CD4-positive, alpha-beta memory T cell (primary cell): Measurements from ENCODE around the gene TM4SF1. TPM values are rescaled to one million over a fixed set of nuclear protein-coding genes. Genes with fewer than 3 reads are reported as not detected.
A peak's percentile ranks its signal among the peaks of the same experiment; 100 is the strongest.

Source experiments
- CTCF ChIA-PET: fragments of 350-600 bp; sonication (Branson Sonifier 250); formaldehyde crosslinking; loops from one replicate; lab custom pipeline; 2021; ENCODE audit warnings: inconsistent platforms; ENCODE audit not compliant: partially characterized antibody; lab: Charles Lee
- POLR2A ChIA-PET: fragments of 350-600 bp; sonication (Branson Sonifier 250); formaldehyde crosslinking; loops from one replicate; lab custom pipeline; 2021; ENCODE audit not compliant: partially characterized antibody; lab: Charles Lee
- DNase-seq, 5 donors: peaks; one replicate each; pipeline versions ENCODE4 v3.0.0 to v3.0.0-alpha.2; 2020 to 2022; ENCODE audit warnings: mixed read lengths in 1 of 5
- H3K27ac ChIP-seq: one replicate; pipeline ENCODE4 v1.7.0; 2013; ENCODE audit warnings: low read depth, low read length
- H3K27me3 ChIP-seq: 2 replicates; pipeline ENCODE4 v1.7.0; 2013; ENCODE audit warnings: mild to moderate bottlenecking, low read length, moderate library complexity; ENCODE audit not compliant: insufficient read depth
- H3K36me3 ChIP-seq: 2 replicates; pipeline ENCODE4 v1.7.0; 2013; ENCODE audit warnings: mild to moderate bottlenecking, low read length, moderate library complexity; ENCODE audit not compliant: insufficient read depth
- H3K4me1 ChIP-seq: 2 replicates; pipeline ENCODE4 v1.7.0; 2013; ENCODE audit warnings: mild to moderate bottlenecking, low read length, moderate library complexity; ENCODE audit not compliant: insufficient read depth
- H3K4me3 ChIP-seq, 2 donors: one replicate each; pipeline ENCODE4 v1.7.0; 2013; ENCODE audit warnings: low read length in 2 of 2, mild to moderate bottlenecking in 1 of 2
- H3K9me3 ChIP-seq, 2 donors: one replicate each; pipeline ENCODE4 v1.7.0; 2013; ENCODE audit warnings: low read length in 2 of 2, control low read depth in 1 of 2; ENCODE audit not compliant: control insufficient read depth in 1 of 2
- H3K27ac Mint-ChIP-seq, 7 donors: one replicate each; pipeline ENCODE4 v1.8.0; 2020 to 2021; ENCODE audit warnings: mixed read lengths in 7 of 7, mild to moderate bottlenecking in 6 of 7, inconsistent platforms in 3 of 7, moderate library complexity in 3 of 7
- H3K27me3 Mint-ChIP-seq, 2 donors: one replicate each; pipeline ENCODE4 v1.8.0; 2020 to 2021; ENCODE audit warnings: mixed read lengths in 2 of 2
- H3K36me3 Mint-ChIP-seq, 2 donors: one replicate each; pipeline ENCODE4 v1.8.0; 2020 to 2021; ENCODE audit warnings: mixed read lengths in 2 of 2, inconsistent platforms in 1 of 2, mild to moderate bottlenecking in 1 of 2
- H3K4me1 Mint-ChIP-seq, 4 donors: one replicate each; pipeline ENCODE4 v1.8.0; 2020 to 2021; ENCODE audit warnings: mixed read lengths in 4 of 4, mild to moderate bottlenecking in 1 of 4
- H3K4me3 Mint-ChIP-seq, 8 donors: one replicate each; pipeline ENCODE4 v1.8.0; 2020 to 2021; ENCODE audit warnings: mixed read lengths in 8 of 8, mild to moderate bottlenecking in 7 of 8, moderate library complexity in 6 of 8, inconsistent platforms in 3 of 8
- H3K9me3 Mint-ChIP-seq, 8 donors: one replicate each; pipeline ENCODE4 v1.8.0; 2020 to 2021; ENCODE audit warnings: mixed read lengths in 8 of 8, mild to moderate bottlenecking in 5 of 8, inconsistent platforms in 3 of 8, moderate library complexity in 1 of 8
- intact Hi-C: fragments of 100-400 bp; cut with micrococcal nuclease; formaldehyde crosslinking; loops from one replicate; pipeline ENCODE4 v1.15.1; 2023
- polyA plus RNA-seq, 2 donors: library from polyadenylated mRNA; unstranded; fragments of 300-500 nt; fragmentation: Illumina TruSeq; gene quantifications; one replicate each; pipeline ENCODE4 v1.2.3, GENCODE V29; 2021
- total RNA-seq, 2 experiments: library from RNA; stranded (reverse); gene quantifications; one replicate each; pipeline ENCODE4 v1.2.3, GENCODE V29; 2021

Gene TM4SF1
- total RNA-seq: not detected
- polyA plus RNA-seq: not detected

DNA sequence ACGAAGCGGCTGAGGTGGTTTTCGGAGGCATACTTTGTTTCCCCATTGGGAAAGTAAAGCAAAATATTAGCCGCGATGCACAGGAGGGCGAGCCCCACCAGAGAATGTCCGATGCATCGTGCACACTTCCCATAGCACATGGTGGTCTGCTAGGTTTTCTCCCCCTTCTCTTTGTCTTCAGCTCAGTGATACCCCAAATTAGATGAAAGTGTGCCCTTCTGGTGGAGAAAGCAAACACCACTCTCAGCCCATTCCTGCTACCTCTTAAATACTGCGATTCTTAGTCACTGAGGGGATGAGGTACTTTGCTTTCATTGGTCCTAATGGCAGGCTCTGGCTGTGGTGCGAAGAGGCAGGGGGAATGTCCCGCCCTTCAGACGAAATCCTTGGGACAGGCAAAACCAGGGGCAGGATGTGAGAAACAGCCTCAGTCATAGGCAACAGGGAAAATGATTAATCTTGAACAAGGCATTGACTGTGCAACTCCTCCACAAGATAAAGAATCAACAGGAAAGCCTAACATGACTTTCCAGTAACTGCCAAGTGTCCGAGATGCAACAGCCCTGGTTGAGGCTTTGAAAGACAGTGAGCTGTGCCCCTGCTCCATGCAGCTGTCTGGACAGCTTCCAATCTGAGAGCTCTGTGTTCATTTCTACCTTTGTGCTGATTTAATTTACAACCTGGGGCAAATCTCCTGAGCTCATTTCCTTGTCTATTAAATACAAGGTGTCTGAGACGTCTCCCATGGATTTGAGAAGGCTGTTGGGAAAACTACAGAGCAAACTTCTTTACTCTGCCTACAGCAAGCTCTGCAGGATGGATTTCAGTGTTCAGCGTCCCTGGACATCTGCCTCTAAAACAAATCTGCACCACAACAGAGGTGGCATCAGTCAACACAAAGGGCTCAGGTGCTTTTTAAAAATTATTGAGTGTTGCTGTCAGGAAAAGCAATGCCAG lies at the start of gene TM4SF1:
Gene TM4SF1, minus strand, starts transcription at position 242 of the 957 bp plus-strand sequence. Its CDS starts 102 bp downstream, at position 140.
- ChIA-PET CTCF (no interaction called here), POLR2A (no interaction called here)
- Mint-ChIP-seq H3K27me3 (peaks cover under 1 to 11% of the 10 kb centered on the region in 2 donors), H3K4me1 (peaks cover 0 to 4% (median 0%) of the 10 kb centered on the region in 4 donors), H3K36me3 (no peaks in the 10 kb centered on the region), H3K9me3 (peaks cover 0 to 3% (median 0%) of the 10 kb centered on the region in 8 donors), H3K4me3 (peak within 1 kb of the TSS in 3 of 8 donors; percentile 4 to 48 (median 40)), H3K27ac (no peak within 1 kb of the TSS)
- Histone ChIP-seq H3K4me1 (no peaks in the 10 kb centered on the region), H3K36me3 (no peaks in the 10 kb centered on the region), H3K9me3 (no peaks in the 10 kb centered on the region), H3K4me3 (no peak within 1 kb of the TSS), H3K27me3 (no peaks in the 10 kb centered on the region), H3K27ac (no peak within 1 kb of the TSS)
- DNase-seq: no peak
- intact Hi-C loops: no loop called here

DNA sequence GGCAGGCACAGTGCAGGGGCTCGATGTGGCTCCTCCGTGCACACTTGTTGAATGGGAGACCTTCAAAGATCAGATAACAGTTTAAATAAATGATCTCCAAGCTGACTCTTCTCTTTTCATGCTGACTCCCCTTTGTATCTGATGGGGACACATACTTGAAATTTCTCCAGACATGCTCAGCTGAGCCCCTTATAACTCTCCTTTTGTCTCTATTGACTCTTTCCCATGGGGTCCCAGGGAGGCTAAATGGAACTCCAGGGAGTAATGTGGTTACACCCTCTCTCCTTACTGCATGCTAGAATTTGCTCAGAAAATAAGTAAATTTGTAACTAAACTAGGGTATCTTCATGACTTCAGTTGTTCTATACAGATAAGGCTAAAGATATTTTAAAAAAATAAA lies 48.9 kb upstream of the TM4SF1 start:
- ChIA-PET POLR2A (interaction anchor here (0.8 kb wide), 1 partner anchor 9 kb away, joined by 4 read pairs; no protein-coding TSS in a partner anchor), CTCF (no interaction called here)
- H3K4me1 Mint-ChIP-seq: no peaks in the 10 kb centered on the region
- no peaks in the 10 kb centered on the region for H3K27me3 ChIP-seq
- H3K4me3 Mint-ChIP-seq: no peak overlapping the region
- H3K36me3 Mint-ChIP-seq: no peaks in the 10 kb centered on the region
- H3K9me3 Mint-ChIP-seq: no peaks in the 10 kb centered on the region
- H3K27me3 Mint-ChIP-seq: peaks cover 10 to 11% of the 10 kb centered on the region in 2 donors
- H3K27ac Mint-ChIP-seq: no peak overlapping the region
- H3K4me1 ChIP-seq: no peaks in the 10 kb centered on the region
- DNase-seq: no peak
- intact Hi-C loops: no loop called here
- no peaks in the 10 kb centered on the region for H3K9me3 ChIP-seq
- no peaks in the 10 kb centered on the region for H3K36me3 ChIP-seq
- no peak overlapping the region for H3K27ac ChIP-seq
- no peak overlapping the region for H3K4me3 ChIP-seq

DNA sequence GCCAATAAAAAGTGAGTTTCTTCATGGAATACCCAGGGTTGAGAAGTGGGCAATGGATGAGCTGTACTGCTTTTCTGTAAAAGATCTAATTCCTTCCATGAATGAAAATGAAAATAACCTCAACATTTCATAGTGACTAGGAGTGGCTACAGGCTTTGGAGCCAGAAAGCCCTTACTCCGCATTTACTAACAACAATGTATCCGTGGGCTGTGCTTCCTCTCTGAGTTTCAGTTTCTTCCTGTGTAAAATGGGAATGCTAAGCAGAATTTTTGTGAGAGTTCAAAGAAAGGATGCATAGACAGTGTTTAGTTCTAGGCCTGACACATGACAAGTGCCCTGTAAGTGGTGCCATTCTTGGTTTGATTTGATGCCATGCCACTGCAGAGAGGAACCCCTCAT lies 47.5 kb upstream of the TM4SF1 start:
- Histone ChIP-seq H3K4me1 (no peaks in the 10 kb centered on the region), H3K27ac (no peak overlapping the region), H3K27me3 (no peaks in the 10 kb centered on the region), H3K9me3 (no peaks in the 10 kb centered on the region), H3K36me3 (no peaks in the 10 kb centered on the region), H3K4me3 (no peak overlapping the region)
- Mint-ChIP-seq H3K27me3 (peaks cover 8 to 11% of the 10 kb centered on the region in 2 donors), H3K27ac (no peak overlapping the region), H3K9me3 (no peaks in the 10 kb centered on the region), H3K4me1 (no peaks in the 10 kb centered on the region), H3K4me3 (no peak overlapping the region), H3K36me3 (no peaks in the 10 kb centered on the region)
- ChIA-PET CTCF (no interaction called here), POLR2A (no interaction called here)
- intact Hi-C loops: no loop called here
- DNase-seq: no peak

DNA sequence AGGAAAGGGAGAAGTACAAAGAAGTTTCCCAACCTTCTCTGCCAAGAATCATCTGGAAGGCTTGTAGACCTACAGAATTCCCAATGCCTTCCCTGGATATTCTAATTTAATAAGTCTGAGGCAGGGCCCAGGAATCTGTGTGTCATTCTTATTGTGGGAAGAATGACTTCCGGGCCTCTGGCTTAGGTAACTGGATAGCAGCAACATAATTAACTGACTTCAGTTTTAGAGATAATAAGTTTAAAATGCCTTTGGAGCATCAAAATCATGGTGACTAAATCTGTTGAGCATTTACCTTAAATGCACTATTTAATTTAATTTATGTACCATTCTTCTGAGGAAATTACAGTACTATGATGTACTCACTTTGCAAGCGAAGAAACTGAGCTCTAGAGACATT lies 44.3 kb upstream of the TM4SF1 start:
- H3K27me3 ChIP-seq: peaks cover 3% of the 10 kb centered on the region
- Mint-ChIP-seq H3K4me3 (no peak overlapping the region), H3K27me3 (peaks cover 2 to 6% of the 10 kb centered on the region in 2 donors), H3K36me3 (no peaks in the 10 kb centered on the region), H3K9me3 (no peaks in the 10 kb centered on the region), H3K27ac (no peak overlapping the region), H3K4me1 (peaks cover 0 to 3% (median under 1%) of the 10 kb centered on the region in 4 donors)
- no peak for DNase-seq
- no peak overlapping the region for H3K27ac ChIP-seq
- CTCF ChIA-PET: no interaction called here
- intact Hi-C loops: no loop called here
- no peaks in the 10 kb centered on the region for H3K36me3 ChIP-seq
- H3K4me3 ChIP-seq: no peak overlapping the region
- POLR2A ChIA-PET: interaction anchor here (0.7 kb wide), 1 partner anchor 1146 kb away, joined by 3 read pairs; no protein-coding TSS in a partner anchor
- no peaks in the 10 kb centered on the region for H3K9me3 ChIP-seq
- H3K4me1 ChIP-seq: no peaks in the 10 kb centered on the region

DNA sequence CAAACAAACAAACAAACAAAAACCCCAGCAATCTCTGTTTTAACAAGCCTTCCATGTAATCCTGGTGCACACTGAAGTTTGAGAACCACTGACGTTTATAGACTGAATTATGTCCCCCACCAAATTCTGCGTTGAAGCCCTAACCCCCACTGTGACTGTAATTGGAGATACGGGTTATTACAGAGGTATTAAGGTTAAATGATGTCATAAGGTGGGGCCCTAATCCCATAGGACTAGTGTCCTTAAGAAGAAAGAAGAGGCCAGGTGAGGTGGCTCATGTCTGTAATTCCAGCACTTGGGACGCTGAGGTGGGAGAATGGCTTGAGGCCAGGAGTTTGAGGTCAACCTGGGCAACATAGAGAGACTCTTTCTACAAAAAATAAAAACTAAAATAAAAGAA lies 42.4 kb upstream of the TM4SF1 start:
- CTCF ChIA-PET: no interaction called here
- intact Hi-C loops: no loop called here

DNA sequence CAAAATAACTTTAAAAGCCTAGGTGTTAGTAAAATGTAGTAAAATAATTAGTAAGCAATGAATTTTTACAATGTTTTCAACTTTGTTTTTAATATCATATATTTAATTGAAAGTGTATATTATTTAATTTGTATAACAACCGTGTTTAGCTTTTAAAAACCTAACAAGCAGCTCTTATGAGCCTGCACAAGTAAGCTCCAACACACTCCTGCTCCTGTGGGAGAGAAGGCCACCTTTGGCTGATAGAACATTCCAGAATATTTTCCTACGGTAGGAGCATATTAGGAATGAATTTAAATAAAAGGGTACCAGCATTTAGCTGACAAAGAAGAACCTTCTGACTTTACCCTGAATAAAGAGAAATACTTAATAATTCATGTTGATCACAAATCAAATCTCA lies 40.3 kb upstream of the TM4SF1 start:
- Mint-ChIP-seq H3K36me3 (no peaks in the 10 kb centered on the region), H3K4me1 (peaks cover 0 to 3% (median under 1%) of the 10 kb centered on the region in 4 donors), H3K27ac (no peak overlapping the region), H3K9me3 (no peaks in the 10 kb centered on the region), H3K4me3 (no peak overlapping the region), H3K27me3 (peaks cover 9 to 11% of the 10 kb centered on the region in 2 donors)
- no peaks in the 10 kb centered on the region for H3K9me3 ChIP-seq
- no peak for DNase-seq
- H3K4me1 ChIP-seq: no peaks in the 10 kb centered on the region
- intact Hi-C loops: no loop called here
- peaks cover 3% of the 10 kb centered on the region for H3K27me3 ChIP-seq
- ChIA-PET POLR2A (interaction anchor here (0.6 kb wide), 1 partner anchor 9 kb away, joined by 4 read pairs; no protein-coding TSS in a partner anchor), CTCF (no interaction called here)
- no peak overlapping the region for H3K4me3 ChIP-seq
- no peak overlapping the region for H3K27ac ChIP-seq
- H3K36me3 ChIP-seq: no peaks in the 10 kb centered on the region

More for the DNA sequence above, 42.4 kb upstream of the TM4SF1 start:
- Mint-ChIP-seq H3K27ac (no peak overlapping the region), H3K4me1 (peaks cover 0 to 3% (median under 1%) of the 10 kb centered on the region in 4 donors), H3K36me3 (no peaks in the 10 kb centered on the region), H3K9me3 (no peaks in the 10 kb centered on the region), H3K27me3 (peaks cover 8 to 9% of the 10 kb centered on the region in 2 donors), H3K4me3 (no peak overlapping the region)
- Histone ChIP-seq H3K27ac (no peak overlapping the region), H3K9me3 (no peaks in the 10 kb centered on the region), H3K36me3 (no peaks in the 10 kb centered on the region), H3K4me1 (no peaks in the 10 kb centered on the region), H3K27me3 (peaks cover 3% of the 10 kb centered on the region), H3K4me3 (no peak overlapping the region)
- POLR2A ChIA-PET: no interaction called here
- no peak for DNase-seq

- Mint-ChIP-seq H3K27me3 (peaks cover 9 to 10% of the 10 kb centered on the region in 2 donors), H3K36me3 (no peaks in the 10 kb centered on the region), H3K4me3 (no peak overlapping the region), H3K27ac (no peak overlapping the region), H3K4me1 (peaks cover 0 to 3% (median under 1%) of the 10 kb centered on the region in 4 donors), H3K9me3 (no peaks in the 10 kb centered on the region)
- Histone ChIP-seq H3K36me3 (no peaks in the 10 kb centered on the region), H3K4me1 (no peaks in the 10 kb centered on the region), H3K4me3 (no peak overlapping the region), H3K9me3 (no peaks in the 10 kb centered on the region), H3K27me3 (peaks cover 3% of the 10 kb centered on the region), H3K27ac (no peak overlapping the region)
- DNase-seq: no peak
- CTCF ChIA-PET: no interaction called here
- intact Hi-C loops: no loop called here
- POLR2A ChIA-PET: no interaction called here
Observed at GRCh38 chr3:149417174-149417573, 39.7 kb upstream of the TM4SF1 start.
